T-helper 1 cell (primary cell): Measurements from ENCODE around the gene GLDC.
"Not testable (repeated sequence)": the region's sequence is repeated elsewhere in the genome, so short reads cannot be mapped to it uniquely, and the experiment has no call there.

Experiments used
- DNase-seq, 5 donors: peaks; one replicate each; pipeline ENCODE4 v3.0.0-alpha.2; 2012 to 2020

Gene GLDC

DNA sequence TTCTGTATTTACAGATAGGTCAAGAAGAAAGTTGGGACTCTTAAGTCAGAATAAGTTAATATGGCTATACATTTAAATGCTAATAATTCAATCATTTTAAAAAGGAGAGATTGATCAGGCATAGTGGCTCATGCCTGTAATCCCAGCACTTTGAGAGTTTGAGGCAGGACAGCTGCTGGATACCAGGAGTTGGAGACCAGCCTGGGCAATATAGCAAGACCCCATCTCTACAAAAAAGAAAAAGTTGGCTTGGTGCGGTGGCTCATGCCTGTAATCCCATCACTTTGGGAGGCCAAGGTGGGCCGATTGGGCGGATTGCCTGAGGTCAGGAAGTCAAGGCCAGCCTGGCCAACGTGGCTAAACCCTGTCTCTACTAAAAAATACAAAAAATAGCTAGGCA lies 15.0 kb upstream of the GLDC start:
- no peak for DNase-seq

DNA sequence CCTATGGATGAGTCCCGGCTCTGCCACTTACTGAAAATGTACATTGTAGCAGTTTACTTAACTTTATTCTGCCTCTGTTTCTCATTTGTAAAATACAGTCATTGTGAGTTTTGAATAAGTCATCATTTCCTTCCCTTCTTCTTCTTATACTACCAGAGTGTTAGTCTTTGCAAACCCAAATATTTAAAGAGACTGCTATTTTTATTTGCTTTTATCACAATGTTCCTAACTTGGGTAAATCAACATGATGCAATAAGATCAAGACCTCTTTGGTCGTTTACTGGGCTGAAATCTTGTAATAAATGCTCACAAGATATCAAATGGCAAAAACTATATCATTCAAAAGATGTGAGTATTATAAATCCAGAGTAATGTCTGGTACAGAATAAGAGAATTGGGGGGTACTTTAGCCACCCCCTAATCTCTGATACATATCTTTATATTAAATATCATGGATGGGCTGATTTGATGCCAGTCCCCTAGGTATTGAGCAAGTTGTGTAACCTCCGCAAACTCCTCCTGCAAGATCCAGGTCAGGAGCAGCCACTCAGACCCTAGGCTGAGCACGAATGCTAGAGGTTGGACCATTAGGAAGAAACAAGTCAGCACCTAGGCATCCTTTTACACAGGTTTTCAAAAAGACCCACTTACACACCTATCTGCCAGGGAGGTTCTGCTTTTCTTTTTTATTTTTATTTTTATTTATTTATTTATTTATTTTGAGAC lies 13.3 kb upstream of the GLDC start:
- DNase-seq: no peak

DNA sequence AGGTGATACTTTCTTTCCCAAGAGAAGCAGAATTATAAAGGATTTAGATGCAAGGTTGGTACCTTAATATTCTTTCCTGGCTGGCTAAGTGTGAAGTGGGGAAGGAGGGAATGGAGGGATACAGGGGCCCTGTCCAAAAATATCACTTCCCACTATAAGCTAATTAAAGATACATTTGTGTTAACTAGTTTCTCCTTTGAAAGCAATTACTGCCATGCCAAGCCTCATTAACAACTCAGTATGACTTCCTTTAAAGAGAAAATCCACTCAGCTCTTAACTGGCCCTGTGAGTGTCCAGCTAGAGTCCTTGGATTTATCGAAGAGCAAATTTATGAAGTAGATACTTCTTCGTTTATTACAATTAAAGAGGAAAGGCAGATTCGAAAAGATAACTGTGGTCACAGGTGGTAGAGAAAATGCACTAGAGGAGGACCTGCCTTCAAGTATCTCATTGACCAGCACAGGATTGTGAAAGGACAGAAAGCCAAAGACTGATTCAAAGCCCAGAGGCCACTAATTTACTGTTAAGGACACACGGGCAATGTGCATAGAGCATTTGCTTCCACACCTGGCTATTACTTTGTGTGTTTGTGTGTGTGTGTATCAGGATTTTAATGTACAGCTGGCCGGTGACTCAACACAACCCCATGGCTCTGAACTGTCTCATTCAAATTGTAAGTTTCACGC lies 11.2 kb upstream of the GLDC start:
- DNase-seq: no peak

DNA sequence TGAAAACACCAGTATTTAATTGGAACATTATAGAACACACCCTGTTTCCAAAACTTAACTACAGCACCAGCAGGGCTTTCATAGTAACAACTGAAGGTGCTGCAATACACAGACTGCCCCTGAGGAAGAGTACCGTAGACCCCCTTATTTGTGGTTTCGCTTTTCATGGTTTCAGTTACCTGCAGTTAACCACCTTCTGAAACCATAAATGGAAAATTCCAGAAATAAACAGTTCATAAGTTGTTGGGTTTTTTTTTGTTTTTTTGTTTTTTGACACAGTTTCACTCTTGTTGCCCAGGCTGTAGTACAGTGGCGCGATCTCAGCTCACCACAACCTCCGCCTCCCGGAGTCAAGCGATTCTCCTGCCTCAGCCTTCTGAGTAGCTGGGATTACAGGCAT lies 9.5 kb upstream of the GLDC start:
- no peak for DNase-seq

DNA sequence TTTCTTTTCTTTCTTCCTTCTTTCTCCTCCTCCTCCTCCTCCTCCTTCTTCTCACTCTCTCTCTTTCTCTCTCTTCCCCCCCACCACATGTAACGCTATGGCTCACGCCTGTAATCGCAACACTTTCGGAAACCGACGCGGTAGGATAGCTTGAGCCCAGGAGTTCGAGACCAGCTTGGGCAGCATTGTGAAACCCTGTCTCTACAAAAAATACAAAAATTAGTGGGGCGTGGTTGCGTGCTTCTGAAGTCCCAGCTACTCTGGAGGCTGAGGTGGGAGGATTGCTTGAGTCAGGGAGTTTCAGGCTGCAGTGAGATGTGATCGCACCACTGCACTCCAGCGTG lies 736 bp upstream of the GLDC start:
- peak in 1 of 5 donors; percentile 18 for DNase-seq

DNA sequence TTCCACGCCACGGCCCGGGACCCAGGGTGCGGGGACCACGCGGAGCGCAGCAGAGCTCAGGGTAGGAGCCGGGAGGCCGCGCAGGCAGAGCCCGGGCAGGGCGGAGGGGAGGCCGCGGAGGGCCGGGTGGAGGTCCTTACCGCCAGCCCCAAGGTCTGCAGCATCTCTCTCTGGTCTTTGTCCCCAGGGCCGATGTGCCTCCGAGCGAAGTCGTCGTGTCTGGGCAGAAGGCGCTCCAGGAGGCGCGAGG lies 499 bp downstream of the GLDC start:
- peak in 1 of 5 donors; percentile 3 for DNase-seq

DNA sequence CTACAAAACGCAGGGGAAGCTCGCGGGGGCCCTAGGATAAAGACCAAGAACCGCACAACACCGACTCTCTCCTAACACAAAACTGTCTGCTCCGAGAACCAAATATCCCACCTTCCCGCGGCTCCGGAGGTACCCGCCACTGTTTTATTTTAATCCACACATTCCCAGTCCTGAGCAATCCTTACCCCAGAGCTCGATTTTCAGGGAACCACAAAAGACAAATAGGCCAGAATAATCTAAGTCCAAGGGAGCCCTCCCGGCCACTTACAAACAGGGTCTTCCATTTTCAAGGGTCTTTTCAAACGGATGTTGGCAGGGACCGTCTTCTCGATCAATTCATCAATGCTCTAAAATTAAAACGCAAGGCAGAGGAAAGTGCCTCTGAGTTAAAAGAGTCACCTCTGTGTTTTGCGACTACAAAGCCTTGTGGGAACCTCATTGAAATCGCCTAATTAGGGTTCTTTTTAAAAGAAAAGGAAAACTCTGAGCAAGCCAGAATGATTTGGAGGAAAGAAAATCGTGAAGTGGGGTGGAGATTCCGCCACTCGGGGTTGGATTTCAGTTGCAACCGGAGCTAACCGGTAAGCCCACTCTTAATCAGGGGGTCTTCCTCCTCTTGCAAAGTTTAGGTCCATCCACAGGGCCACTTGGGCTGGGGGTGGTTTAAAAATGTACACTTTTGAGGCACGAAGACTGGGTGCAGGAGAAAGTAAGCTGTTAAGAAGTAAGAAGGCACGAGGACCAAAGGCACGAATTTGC lies 1.0 kb downstream of the GLDC start:
- peak in 1 of 5 donors; percentile 4 for DNase-seq

DNA sequence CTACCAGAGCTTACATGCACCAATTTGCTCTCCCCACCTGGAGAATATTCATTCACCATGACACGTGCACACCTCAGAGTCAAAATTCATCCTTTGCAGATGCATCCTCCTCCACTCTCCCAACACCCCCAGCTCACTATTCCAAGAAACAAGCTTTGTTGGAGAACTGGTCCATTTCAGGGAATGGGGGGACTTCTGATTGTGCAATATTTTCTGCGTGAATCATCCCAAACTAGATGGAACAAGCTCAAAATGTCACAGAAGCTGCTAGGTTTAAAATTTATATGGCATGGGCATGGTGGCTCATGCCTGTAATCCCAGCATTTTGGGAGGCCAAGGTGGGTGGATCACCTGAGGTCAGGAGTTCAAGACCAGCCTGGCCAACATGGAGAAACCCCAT lies 3.6 kb downstream of the GLDC start:
- no peak for DNase-seq

DNA sequence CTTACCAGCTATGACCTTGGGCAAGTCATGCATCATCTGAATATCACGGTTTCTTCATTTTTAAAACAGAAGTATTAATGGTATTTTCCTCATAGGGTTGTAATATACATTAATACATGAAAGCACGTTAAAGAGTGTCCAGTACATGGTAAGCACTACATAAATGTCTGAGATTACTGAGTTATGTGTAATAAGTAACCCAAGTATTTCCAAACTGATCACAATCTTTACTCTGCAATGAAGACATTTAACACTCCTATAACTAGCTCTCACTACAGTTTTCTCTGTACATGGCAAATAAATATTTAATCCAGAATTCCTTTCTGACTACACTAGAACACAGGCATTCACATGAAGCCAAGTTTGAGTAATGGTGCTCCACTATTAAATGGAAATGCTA lies 4.0 kb downstream of the GLDC start:
- no peak for DNase-seq

DNA sequence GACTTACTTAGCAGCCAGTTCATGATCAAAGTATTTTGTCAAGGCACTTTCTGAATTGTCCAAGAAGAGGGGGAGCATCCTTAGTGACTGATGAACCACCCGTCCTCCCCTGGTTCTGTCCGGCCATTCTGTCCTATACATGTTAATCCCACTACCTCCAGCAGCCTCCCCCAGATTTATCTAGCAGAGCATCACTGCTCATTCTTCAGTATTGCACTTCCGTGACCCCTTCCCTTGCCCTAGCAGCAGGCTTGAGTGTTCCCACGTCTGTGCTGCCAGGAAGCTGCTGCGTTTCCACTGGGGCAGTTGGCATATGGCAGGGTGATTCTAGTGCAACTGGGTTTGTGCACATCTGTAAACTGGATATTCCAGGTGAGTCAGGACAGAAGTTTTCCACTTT lies 4.5 kb downstream of the GLDC start:
- DNase-seq: no peak

DNA sequence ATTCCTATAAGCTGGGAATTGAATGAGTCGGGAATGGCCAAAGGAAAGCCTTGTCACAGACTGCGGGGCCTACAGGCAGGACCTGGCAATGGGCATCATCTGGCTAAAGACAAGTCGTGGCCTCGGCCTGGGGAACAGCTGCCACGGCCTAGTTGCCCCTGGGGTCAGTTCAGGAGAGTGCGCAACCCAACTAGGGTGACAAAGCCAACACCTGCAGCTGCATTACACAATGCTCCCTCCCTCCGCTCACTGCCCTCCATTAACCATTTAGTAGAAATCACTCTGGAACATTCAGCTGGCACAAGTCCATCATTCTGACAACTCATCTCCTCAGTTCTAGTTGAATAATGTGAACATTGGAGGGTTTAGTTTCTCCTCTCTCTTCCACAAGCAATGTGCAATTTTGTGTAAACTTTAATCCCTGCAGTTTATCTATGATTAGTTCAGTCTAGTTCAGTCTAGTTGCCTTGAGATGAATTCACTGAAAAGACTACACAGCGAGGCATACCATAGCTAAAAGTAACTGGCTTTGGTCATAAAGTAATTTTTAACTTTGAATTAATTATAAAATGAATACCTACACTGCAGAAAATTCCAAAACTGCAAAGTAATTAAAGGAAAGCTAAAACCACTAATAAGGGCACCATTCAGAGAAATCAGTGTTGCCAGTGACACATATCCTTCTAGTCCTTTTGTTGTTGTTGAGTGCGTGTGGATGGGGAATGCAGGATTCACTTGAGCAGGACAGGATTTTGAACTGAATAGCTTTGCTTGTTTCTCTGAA lies 5.1 kb downstream of the GLDC start:
- DNase-seq: no peak

DNA sequence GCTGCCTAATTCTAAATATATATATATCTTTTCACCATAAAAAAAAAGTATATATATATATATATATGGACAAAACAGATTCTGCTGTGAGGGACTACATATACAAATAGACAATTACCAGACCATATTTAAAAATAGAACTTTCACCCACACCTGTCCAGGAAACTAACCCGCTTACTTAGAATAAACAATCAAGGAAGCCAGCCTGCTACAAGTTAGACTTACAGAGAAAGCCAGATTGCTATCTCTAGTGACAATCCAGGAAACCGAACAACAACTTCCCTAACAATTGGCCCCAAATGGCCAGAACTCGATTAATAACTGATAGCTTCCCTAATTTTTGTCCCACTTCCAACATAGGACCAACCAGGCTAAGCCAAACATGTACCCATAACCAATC lies 5.9 kb downstream of the GLDC start:
- no peak for DNase-seq

DNA sequence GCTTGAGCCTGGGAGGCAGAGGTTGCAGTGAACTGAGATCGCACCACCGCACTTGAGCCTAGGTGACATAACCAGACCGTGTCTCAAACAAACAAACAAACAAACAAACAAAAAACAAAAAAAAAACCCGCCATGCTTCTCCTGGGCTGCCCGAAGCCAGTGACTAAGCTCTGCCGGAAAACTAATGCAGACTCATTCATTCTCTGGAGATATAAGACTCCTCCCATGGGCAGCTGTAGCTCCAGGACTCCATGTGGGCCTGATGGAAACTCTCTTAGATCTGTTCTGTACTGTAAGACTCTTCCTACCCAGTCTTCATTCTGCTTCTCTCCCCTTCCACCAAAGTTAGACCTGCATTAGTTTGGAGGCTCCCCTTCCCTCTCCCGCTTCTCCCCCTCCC lies 11.1 kb downstream of the GLDC start:
- no peak for DNase-seq

DNA sequence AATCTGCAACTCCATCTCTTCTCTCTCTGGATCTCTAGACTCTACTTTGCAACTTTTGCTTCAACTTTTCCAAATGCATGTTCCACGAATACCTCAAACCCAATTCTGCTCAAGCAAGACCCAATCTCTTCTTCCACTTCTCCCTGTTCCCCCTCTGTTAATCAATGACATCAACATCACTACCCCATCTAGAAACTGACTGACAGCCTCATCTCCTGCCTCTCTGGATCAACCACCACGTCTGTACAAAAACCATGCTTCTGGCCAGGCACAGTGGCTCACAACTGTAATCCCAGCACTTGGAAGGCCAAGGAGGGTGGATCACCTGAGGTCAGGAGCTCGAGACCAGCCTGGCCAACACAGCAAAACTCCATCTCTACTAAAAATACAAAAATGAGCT lies 12.2 kb downstream of the GLDC start:
- no peak for DNase-seq

DNA sequence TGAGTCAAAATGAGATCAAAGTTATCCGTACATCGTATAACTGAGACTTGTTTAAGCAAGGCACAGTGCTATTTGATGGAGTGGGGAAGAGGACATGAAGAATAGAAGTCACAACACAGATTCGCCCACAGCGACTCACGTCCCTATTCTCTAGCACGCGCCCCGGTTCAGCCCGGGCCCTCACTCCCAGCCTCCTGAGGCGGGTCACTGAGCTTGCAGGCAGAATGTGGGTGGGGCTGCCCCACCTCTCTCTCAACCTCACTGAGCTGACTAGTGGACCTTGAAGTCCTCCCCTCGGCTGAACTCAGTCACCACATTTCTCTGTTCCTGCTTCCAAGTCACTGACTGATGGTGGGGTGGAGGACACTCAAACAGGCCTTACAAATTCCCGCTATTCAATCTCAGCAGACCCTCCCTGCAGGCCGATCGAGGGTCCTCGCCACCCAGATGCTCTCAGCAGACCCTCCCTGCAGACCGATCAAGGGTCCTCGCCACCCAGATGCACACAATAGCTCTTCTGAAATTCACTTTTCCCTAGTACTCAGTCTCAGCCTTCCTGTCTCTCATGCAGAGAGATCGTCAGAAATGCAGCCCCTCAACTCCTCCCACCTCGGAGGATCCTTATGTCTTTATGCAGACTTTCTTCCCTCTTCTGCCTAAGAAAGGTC lies 12.9 kb downstream of the GLDC start:
- no peak for DNase-seq

DNA sequence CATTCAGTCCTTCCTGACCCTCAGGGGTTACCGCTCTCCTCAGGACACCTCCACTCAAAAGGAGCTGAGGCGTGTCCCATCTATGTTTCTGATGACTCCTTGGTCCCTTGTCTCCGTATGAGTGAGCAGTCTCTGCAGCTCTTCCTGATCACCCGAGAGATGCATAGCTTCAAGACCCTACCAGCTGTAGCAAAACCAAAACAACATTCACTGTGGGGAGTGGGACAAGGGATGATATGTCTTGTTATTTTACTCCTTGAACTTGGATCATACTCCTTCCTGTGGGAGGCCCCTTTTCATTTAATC lies 14.4 kb downstream of the GLDC start:
- no peak for DNase-seq

DNA sequence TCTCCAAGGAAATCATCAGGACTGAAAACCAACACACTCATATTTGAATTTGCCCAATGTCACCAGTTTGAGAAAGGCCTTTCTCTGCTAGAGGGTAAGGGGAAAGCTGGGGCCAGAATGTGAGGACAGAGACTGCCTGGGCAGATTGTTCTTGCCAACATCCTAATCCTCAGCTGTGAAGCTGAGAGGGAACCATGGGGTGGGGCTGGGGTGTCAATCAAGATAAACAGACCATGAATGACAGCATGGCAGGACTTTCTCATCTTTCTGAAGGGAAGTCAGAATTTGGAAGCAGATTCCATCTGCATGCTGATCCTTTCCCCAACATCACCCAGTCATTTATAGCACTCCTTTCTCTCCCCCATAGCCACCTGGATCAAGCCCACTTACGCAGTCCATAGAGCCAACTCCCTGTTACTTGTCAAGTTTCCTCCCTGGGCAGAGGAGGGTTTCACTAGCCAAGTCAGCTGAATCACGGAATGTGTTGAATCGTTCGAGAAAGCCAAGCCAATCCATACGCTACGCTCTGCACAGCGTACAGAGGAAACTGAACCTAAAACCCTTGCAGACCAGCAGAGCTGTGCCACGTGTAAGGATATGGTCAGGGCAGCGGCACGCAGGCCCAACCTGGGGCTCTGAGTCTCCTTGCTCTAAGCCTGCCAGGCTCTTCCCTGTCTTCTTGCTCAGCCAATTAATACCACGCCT lies 14.9 kb downstream of the GLDC start:
- DNase-seq: no peak

DNA sequence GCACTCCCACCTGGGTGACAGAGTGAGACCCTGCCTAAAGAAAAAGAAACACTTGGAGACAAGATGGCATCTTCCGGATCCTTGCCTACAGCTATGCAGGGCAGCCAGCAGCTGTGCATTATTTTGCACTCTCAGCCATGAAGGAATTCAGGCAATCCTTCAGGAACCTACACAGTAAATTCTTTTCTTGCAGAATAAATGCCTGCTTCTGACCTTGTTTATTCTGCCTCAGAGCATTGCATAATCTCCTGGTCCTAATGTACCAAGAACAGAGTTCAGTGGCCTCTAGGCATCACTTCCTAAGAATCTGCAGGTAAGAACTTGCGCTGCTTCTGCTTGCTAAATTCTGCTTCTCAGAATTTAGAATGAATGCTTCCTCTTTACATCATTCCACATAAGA lies 16.8 kb downstream of the GLDC start:
- DNase-seq: no peak

DNA sequence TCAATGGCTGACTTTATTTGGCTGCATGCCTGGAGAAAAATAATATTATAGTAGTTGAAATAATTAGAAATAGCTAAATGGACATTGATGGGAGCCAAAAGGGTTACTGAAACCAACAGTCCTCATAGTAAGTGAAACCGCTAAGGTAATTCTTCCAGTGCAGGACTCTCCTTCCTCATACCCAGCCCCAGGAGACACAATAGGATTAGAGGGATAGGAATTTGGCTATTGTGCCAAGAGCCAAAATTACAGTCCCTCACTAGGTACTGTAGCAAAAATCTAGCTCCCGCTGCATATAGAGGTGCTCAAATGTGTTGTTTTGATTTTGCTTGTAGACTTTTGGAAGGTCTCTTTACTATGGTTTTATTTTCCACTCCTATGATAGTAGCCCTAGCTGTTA lies 20.2 kb downstream of the GLDC start:
- DNase-seq: no peak

DNA sequence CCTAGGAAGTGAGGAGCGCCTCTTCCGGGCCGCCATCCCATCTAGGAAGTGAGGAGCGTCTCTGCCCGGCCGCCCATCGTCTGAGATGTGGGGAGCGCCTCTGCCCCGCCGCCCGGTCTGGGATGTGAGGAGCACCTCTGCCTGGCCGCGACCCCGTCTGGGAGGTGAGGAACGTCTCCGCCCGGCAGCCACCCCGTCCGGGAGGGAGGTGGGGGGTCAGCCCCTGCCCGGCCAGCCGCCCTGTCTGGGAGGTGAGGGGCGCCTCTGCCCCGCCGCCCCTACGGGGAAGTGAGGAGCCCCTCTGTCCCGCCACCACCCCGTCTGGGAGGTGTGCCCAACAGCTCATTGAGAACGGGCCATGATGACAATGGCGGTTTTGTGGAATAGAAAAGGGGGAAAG lies 22.7 kb downstream of the GLDC start:
- DNase-seq: not testable (repeated sequence)

DNA sequence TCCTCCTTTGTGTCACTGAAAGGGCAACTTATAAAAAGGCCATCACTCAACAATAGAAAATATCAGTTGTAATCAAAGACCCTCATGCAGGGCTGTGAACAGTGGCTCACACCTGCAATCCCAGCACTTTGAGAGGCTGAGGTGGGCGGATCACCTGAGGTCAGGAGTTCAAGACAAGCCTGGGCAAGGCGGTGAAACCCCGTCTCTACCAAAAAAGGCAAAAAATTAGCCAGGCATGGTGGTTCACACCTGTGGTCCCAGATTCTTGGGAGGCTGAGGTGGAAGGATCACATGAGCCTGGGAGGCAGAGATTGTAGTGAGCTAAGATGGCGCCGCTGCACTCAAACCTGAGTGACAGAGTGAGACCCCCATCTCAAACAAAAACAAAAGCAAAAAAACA lies 24.7 kb downstream of the GLDC start:
- no peak for DNase-seq

DNA sequence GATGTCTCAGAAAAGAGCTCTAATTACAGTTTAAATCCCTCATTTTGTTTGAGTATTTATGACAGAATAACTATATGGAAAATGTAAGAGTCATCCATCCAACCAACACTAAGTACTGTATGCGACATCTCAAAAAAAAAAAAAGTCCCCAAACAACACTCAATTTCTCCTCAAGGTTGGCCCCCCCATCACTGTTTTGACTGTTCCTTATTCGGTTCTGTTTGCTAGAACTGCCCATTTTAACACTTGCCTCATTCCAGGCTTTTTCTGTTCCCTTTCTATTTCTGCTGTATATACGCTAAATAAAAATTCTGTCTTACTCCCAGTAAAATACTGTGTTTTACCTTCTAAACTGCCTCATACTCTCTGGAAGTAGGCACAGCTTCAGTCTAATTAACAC lies 25.2 kb downstream of the GLDC start:
- DNase-seq: no peak

DNA sequence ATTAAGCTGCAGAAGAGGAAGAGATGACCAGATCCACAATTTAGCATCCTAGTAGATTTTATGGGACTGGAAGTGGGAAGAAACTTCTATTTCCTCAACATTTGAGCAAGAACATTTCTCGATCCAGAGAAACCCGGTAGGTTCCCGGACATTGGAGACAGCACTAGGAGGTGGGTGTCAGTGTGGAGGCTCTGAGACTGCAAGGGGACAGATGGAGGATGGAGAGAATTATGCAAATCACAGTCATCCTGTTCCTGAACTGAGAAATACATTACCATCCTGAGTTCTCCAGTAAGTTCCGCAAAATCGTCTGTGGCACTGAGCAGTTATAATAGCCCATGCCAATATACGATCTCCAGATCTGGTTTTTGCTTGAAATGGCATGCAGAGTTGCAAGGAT lies 25.6 kb downstream of the GLDC start:
- DNase-seq: no peak
